ES-I3 (cell line): Measurements from ENCODE around the gene CPN1.

Source experiments
- H3K36me3 ChIP-seq: 2 replicates; pipeline ENCODE4 v1.6.1; 2013; ENCODE audit warnings: mild to moderate bottlenecking, low read length, control low read depth, moderate library complexity; ENCODE audit not compliant: insufficient read depth
- H3K4me1 ChIP-seq: 2 replicates; pipeline ENCODE4 v1.6.1; 2013; ENCODE audit warnings: mild to moderate bottlenecking, control low read depth, low read length; ENCODE audit not compliant: insufficient read depth
- H3K9ac ChIP-seq: 2 replicates; pipeline ENCODE4 v1.6.1; 2013; ENCODE audit warnings: low read depth, mild to moderate bottlenecking, low read length, moderate library complexity
- H3K9me3 ChIP-seq: 2 replicates; pipeline ENCODE4 v1.6.1; 2013; ENCODE audit warnings: mild to moderate bottlenecking, low read length, moderate library complexity; ENCODE audit not compliant: control insufficient read depth, insufficient read depth

CPN1 gene

DNA sequence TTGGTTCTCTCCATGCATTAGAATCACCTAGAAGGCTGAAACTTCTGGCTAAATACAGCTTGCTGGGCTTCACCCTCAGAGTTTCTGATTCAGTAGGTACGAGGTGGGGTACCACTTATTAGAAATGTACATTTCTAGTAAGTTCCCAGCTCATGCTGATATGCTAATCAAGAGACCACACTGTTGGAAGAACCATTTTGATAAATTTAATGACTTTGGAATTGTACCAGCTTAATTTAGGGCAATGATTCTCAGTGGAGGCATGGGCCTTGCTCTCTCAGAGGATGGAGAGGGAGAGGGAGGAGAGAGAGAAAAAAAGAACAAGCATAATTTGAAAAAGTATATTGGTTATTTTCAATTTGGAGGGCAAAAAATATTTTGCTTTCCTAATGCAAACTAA, 20.3 kb downstream of the CPN1 start:
- Histone ChIP-seq H3K36me3 (no peaks in the 10 kb centered on the region), H3K4me1 (no peaks in the 10 kb centered on the region), H3K9ac (no peak overlapping the region), H3K9me3 (no peaks in the 10 kb centered on the region)

- Histone ChIP-seq H3K9ac (no peak overlapping the region), H3K36me3 (no peaks in the 10 kb centered on the region), H3K9me3 (peaks cover 4% of the 10 kb centered on the region; the same call in 1 of the 2 replicates), H3K4me1 (peaks cover 8% of the 10 kb centered on the region; the same call in 1 of the 2 replicates)
Measured at GRCh38 chr10:100057948-100058347, 23.7 kb downstream of the CPN1 start.

GRCh38 chr10:100053686-100054460, 27.8 kb downstream of the CPN1 start:
- Histone ChIP-seq H3K9ac (no peak overlapping the region), H3K4me1 (peaks cover 8% of the 10 kb centered on the region; the same call in 1 of the 2 replicates), H3K36me3 (no peaks in the 10 kb centered on the region), H3K9me3 (peaks cover 4% of the 10 kb centered on the region; the same call in 1 of the 2 replicates)

DNA sequence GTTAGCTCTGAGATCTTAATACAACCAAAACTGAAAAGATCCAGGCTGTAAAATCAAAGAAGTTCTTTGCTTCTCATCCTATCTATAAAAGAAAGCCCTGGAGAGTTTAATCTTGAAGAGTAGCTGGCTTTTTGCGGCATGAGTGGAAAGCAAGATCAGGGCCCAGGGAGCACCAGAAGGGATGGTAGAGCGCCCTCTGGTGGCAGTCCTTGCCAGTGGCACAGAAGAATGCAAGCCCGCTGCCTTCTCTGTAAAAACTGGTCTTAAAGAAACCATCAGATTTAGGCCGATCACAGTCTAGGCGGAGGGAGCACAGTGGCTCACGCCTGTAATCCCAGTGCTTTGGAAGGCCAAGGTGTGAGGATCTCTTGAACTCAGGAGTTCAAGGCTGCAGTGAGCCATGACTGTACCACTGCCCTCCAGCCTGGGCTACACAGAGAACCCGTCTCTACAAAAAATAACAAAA, 35.6 kb downstream of the CPN1 start:
- H3K9me3 ChIP-seq, result no peaks in the 10 kb centered on the region
- no peak overlapping the region for H3K9ac ChIP-seq
- H3K4me1 ChIP-seq, result peaks cover 19% of the 10 kb centered on the region
- no peaks in the 10 kb centered on the region for H3K36me3 ChIP-seq

DNA sequence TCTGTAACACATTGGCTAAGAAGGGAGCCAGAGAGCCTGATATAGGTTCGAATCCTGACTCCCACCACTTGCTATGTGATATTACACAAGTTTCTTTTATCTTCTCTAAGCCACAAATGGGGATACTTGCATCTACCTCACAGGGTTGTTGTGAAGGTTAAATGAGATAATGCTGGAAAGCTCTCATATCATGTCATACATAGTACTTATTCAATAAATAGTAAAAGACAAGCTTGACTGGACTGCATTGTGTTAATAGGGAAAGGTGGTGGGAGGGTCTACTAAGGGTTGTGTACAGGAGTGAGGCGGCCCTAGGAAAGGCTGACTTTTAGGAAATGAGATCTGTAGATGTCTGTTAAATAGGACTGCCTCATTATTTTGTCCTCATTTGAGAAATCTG, 36.1 kb downstream of the CPN1 start:
- Histone ChIP-seq H3K4me1 (peaks cover 19% of the 10 kb centered on the region), H3K9me3 (no peaks in the 10 kb centered on the region), H3K9ac (no peak overlapping the region), H3K36me3 (no peaks in the 10 kb centered on the region)

DNA sequence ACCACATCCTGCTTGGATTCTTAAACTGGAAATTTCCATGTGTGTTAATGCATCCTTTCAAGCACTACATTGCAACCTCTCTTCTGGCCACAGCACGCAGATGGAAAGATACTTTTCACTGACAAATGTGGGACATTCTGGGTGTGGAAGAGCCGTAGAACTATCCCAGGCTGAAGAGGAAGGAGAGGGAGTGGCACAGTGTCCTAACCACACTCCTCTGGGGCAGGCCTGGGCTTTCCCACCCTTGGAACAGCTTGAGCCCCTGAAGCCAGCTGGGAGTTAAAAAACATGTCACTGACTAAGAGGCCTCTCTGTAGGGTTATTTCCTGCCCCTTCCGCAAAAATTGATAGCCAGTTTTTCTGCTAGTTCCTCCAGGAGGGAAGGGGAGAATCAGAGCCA, 37.9 kb downstream of the CPN1 start:
- H3K9me3 ChIP-seq, result no peaks in the 10 kb centered on the region
- no peaks in the 10 kb centered on the region for H3K36me3 ChIP-seq
- H3K9ac ChIP-seq, result no peak overlapping the region
- peaks cover 21% of the 10 kb centered on the region for H3K4me1 ChIP-seq

DNA sequence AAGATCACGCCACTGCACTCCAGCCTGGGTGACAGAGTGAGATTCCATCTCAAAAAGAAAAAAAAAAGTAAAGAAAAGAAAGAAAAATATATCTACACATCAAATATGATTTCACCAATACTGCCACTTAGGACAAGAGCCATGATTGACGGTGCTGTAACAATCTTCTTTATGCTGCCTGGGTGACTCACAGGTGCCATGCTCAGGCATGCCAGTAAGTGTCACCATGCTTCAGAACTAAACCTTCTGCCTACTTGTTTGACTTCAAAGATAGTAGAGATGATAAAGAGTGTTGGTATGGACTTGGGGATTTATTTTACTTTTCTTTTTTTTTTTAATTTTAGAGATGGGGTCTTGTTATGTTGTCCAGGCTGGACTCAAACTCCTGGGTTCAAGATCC, 38.3 kb downstream of the CPN1 start:
- Histone ChIP-seq H3K36me3 (no peaks in the 10 kb centered on the region), H3K9me3 (no peaks in the 10 kb centered on the region), H3K4me1 (peaks cover 25% of the 10 kb centered on the region), H3K9ac (no peak overlapping the region)

DNA sequence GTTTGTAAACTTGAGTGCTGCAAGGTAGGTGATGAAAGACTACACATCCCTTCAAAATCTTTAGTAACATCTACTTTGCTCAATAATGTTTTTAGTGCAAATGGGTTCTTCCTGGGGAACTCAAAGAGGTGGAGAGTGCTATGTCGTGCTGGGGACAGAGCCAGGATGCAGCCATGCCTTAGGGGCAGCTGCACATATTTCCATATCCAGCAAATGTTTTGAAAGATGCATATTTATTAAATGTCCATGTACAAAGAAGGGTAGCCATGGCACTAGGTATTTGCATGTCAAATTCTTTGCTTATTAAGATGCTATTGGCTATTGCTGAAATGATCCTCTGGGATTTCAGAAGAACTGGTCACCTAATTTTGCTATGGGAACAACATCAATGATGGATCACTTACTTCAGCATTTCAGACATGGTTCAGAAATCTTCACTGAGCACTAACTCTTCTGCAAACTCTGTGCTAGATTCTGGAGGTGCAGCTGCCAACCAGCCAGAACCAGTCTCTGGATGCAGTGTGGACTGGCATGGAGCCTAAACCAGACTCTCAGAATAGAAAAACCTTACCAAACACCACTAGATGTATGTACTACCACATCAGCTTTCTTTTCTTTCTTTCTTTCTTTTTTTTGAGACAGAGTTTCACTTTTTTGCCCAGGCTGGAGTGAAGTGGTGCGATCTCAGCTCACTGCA, 40.2 kb downstream of the CPN1 start:
- no peaks in the 10 kb centered on the region for H3K36me3 ChIP-seq
- no peak overlapping the region for H3K9ac ChIP-seq
- no peaks in the 10 kb centered on the region for H3K9me3 ChIP-seq
- H3K4me1 ChIP-seq, result peaks cover 25% of the 10 kb centered on the region

- Histone ChIP-seq H3K36me3 (no peaks in the 10 kb centered on the region), H3K4me1 (peaks cover 7% of the 10 kb centered on the region; the same call in 1 of the 2 replicates), H3K9me3 (peaks cover 3% of the 10 kb centered on the region; the same call in 1 of the 2 replicates), H3K9ac (no peak overlapping the region)
Measured at GRCh38 chr10:100038561-100039071, 43.1 kb downstream of the CPN1 start.

DNA sequence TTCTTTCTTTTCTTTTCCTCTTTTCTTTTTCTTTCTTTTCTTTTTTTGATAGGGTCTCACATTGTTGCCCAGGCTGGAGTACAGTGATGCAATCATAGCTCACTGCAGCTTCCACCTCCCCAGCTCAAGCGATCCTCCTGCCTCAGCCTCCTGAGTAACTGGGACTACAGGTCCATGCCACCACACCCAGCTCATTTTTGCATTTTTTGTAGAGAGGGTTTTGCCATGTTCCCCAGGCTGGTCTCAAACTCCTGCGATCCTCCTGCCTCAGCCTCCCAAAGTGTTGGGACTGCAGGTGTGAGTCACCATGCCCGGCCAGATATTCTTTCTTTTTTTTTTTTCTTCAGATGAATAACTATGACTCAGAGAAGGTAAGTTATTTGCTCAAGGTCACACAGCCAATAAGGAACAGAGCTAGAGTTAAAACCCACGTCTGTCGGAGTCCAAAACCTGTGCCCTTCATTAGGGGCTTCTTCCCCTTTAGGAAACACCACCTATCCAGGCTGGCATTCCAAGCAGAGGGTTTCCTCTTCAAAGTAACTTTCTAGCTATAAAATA, 43.8 kb downstream of the CPN1 start:
- no peaks in the 10 kb centered on the region for H3K36me3 ChIP-seq
- no peak overlapping the region for H3K9ac ChIP-seq
- peaks cover 6% of the 10 kb centered on the region; the same call in 1 of the 2 replicates for H3K4me1 ChIP-seq
- H3K9me3 ChIP-seq, result peaks cover 9% of the 10 kb centered on the region; the same call in 1 of the 2 replicates

DNA sequence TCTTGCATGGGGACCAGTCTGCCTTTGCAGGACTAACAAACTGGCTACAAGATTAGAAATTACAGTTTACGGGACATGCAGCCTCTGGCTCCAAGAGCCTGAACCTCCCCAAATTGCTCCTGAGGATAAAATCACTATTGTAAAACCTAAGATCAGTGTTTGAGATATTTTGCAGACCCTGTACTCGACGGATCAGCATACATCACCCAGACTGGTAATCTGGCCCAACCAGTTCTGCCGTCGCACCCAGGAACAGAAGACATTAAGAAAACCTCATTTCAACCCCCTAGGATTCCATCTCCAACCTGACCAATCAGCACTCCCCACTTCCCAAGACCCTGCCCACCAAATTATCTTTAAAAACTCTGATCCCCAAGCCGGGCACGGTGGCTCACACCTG, 44.8 kb downstream of the CPN1 start:
- H3K36me3 ChIP-seq, result no peaks in the 10 kb centered on the region
- H3K4me1 ChIP-seq, result peaks cover 6% of the 10 kb centered on the region; the same call in 1 of the 2 replicates
- no peak overlapping the region for H3K9ac ChIP-seq
- H3K9me3 ChIP-seq, result peaks cover 9% of the 10 kb centered on the region; the same call in 1 of the 2 replicates

DNA sequence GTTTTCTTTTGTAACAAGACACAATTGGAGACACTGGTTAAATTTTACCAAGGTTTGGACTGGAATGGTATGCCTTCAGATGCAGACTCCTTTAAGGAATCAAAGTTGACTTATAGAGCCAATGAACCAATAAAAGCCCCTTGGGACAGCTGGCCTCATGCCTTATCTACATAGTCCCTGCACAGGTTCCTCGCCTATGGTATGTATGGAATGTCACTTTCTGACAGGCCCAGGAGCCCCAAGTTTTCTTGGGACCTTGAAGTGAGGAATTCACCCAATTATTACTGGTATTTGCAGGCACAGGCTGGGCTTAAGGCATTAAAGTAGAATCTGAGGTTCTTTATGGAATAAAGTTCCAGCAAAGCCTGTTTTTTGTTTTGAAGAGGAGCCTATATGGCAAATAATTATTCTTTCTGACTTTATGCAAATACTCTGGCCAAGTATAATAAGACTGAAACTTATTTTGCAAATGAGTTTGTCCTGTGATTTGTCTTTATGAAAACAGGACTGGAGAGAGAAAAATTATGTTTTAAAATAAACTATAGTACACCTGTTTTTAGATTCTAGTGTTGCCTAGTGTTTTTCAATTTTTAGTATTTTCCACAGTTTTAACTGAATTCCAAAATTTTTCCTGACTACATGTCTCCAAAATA, 47.8 kb downstream of the CPN1 start:
- H3K9me3 ChIP-seq, result peaks cover 9% of the 10 kb centered on the region; the same call in 1 of the 2 replicates
- H3K4me1 ChIP-seq, result peaks cover 4% of the 10 kb centered on the region; the same call in 1 of the 2 replicates
- H3K36me3 ChIP-seq, result no peaks in the 10 kb centered on the region
- H3K9ac ChIP-seq, result no peak overlapping the region

DNA sequence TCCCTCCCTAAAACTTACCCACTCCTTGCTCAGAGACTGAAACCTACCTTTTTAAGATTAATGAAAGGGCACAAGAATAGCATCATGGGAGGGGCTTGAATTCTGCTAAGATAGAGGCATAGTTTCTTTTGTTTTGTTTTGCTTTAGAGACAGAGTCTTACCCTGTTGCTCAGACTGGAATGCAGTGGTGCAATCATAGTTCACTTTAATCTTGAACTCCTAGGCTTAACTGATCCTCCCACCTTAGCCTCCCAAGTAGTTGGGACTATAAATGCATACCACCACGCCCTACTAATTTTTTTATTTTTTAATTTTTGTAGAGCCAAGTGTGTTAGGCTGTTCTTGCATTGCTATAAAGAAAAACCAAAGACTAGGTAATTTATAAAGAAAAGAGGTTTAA, 54.3 kb downstream of the CPN1 start:
- Histone ChIP-seq H3K36me3 (no peaks in the 10 kb centered on the region), H3K4me1 (no peaks in the 10 kb centered on the region), H3K9ac (no peak overlapping the region), H3K9me3 (peaks cover 13% of the 10 kb centered on the region)

- Histone ChIP-seq H3K36me3 (no peaks in the 10 kb centered on the region), H3K9ac (no peak overlapping the region), H3K4me1 (peaks cover 6% of the 10 kb centered on the region; the same call in 1 of the 2 replicates), H3K9me3 (peaks cover 13% of the 10 kb centered on the region)
Measured at GRCh38 chr10:100025576-100025975, 56.1 kb downstream of the CPN1 start.
